ENCODE data around the gene CDC42BPG.

CDC42BPG gene

GRCh38 chr11:64804346-64805210 is 39.9 kb downstream of the CDC42BPG start:
- H3K9me3 ChIP-seq (replicated peaks; ENCODE audit: insufficient read depth, low read length): no peaks in the 10 kb centered on the region
- H2AFZ ChIP-seq (ENCODE audit: low read length): no peak overlapping the region
- no peaks in the 10 kb centered on the region for H3K36me3 ChIP-seq (replicated peaks; ENCODE audit: insufficient read depth, low read length)
- no peak for DNase-seq
- H3K4me2 ChIP-seq (ENCODE audit: low read depth, low read length): peak overlapping the region; percentile 86; the same call in 1 of the 2 replicates
- TF ChIP-seq, protein P1, sequence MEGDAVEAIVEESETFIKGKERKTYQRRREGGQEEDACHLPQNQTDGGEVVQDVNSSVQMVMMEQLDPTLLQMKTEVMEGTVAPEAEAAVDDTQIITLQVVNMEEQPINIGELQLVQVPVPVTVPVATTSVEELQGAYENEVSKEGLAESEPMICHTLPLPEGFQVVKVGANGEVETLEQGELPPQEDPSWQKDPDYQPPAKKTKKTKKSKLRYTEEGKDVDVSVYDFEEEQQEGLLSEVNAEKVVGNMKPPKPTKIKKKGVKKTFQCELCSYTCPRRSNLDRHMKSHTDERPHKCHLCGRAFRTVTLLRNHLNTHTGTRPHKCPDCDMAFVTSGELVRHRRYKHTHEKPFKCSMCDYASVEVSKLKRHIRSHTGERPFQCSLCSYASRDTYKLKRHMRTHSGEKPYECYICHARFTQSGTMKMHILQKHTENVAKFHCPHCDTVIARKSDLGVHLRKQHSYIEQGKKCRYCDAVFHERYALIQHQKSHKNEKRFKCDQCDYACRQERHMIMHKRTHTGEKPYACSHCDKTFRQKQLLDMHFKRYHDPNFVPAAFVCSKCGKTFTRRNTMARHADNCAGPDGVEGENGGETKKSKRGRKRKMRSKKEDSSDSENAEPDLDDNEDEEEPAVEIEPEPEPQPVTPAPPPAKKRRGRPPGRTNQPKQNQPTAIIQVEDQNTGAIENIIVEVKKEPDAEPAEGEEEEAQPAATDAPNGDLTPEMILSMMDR (IDR thresholded peaks at IDR 0.05; ENCODE audit: low read length): no peak
- no peak for TF ChIP-seq EZH2 (optimal IDR thresholded peaks at IDR 0.05; ENCODE audit: low read depth, low read length)
- H3K27me3 ChIP-seq (replicated peaks; ENCODE audit: insufficient read depth, low read length): no peaks in the 10 kb centered on the region
- no peak overlapping the region for H3K4me3 ChIP-seq (ENCODE audit: low read length)
- no peak overlapping the region for H3K9ac ChIP-seq (ENCODE audit: low read length)
- H3K9me2 ChIP-seq (replicated peaks; ENCODE audit: insufficient read depth, low read length): no peaks in the 10 kb centered on the region
- H3K27ac ChIP-seq (ENCODE audit: low read length): no peak overlapping the region
- H3F3A ChIP-seq (ENCODE audit: insufficient read depth, low read length): peaks cover 6% of the 10 kb centered on the region; the same call in 1 of the 2 replicates
- peaks cover 10% of the 10 kb centered on the region for H3K4me1 ChIP-seq (ENCODE audit: low read length)
- no peaks in the 10 kb centered on the region for H4K20me1 ChIP-seq (ENCODE audit: insufficient read depth, low read length)
- H3K79me2 ChIP-seq (ENCODE audit: low read length): peaks cover 4% of the 10 kb centered on the region

GRCh38 chr11:64803846-64804345 is 40.6 kb downstream of the CDC42BPG start:
- peak overlapping the region; percentile 86 for H3K4me2 ChIP-seq (ENCODE audit: low read depth, low read length)
- TF ChIP-seq EZH2 (optimal IDR thresholded peaks at IDR 0.05; ENCODE audit: low read depth, low read length) (no peak), EZH2phosphoT487 (IDR thresholded peaks at IDR 0.05; ENCODE audit: low read length) (no peak)
- TF ChIP-seq, protein P1 (IDR thresholded peaks at IDR 0.05; ENCODE audit: low read length): no peak
- H3K27ac ChIP-seq (ENCODE audit: low read length): no peak overlapping the region; the same call in 1 of the 2 replicates
- peak overlapping the region; percentile 60; the same call in 1 of the 2 replicates for H3K9ac ChIP-seq (ENCODE audit: low read length)
- H3F3A ChIP-seq (ENCODE audit: insufficient read depth, low read length): peaks cover 6% of the 10 kb centered on the region; the same call in 1 of the 2 replicates
- H2AFZ ChIP-seq (ENCODE audit: low read length): peak overlapping the region; percentile 82
- DNase-seq: no peak
- H4K20me1 ChIP-seq (ENCODE audit: insufficient read depth, low read length): no peaks in the 10 kb centered on the region
- no peaks in the 10 kb centered on the region for H3K9me2 ChIP-seq (replicated peaks; ENCODE audit: insufficient read depth, low read length)
- H3K36me3 ChIP-seq (replicated peaks; ENCODE audit: insufficient read depth, low read length): no peaks in the 10 kb centered on the region
- peak overlapping the region; percentile 73 for H3K4me3 ChIP-seq (ENCODE audit: low read length)
- peaks cover 6% of the 10 kb centered on the region; the same call in 1 of the 2 replicates for H3K4me1 ChIP-seq (ENCODE audit: low read length)
- H3K79me2 ChIP-seq (ENCODE audit: low read length): no peaks in the 10 kb centered on the region
- no peaks in the 10 kb centered on the region for H3K27me3 ChIP-seq (replicated peaks; ENCODE audit: insufficient read depth, low read length)
- no peaks in the 10 kb centered on the region for H3K9me3 ChIP-seq (replicated peaks; ENCODE audit: insufficient read depth, low read length)

GRCh38 chr11:64803158-64803845 is 41.2 kb downstream of the CDC42BPG start, which contains the start of gene MAP4K2:
Gene MAP4K2 (minus strand): TSS chr11:64803214. CDS start chr11:64803149, 65 bp downstream.
- Histone ChIP-seq H3F3A (ENCODE audit: insufficient read depth, low read length) (peaks cover 6% of the 10 kb centered on the region; the same call in 1 of the 2 replicates), H3K36me3 (replicated peaks; ENCODE audit: insufficient read depth, low read length) (no peaks in the 10 kb centered on the region), H3K27me3 (replicated peaks; ENCODE audit: insufficient read depth, low read length) (no peaks in the 10 kb centered on the region), H2AFZ (ENCODE audit: low read length) (peak within 1 kb of the TSS; percentile 82), H4K20me1 (ENCODE audit: insufficient read depth, low read length) (no peaks in the 10 kb centered on the region), H3K9ac (ENCODE audit: low read length) (peak within 1 kb of the TSS; percentile 60), H3K27ac (ENCODE audit: low read length) (peak within 1 kb of the TSS; percentile 20; the same call in 1 of the 2 replicates), H3K9me2 (replicated peaks; ENCODE audit: insufficient read depth, low read length) (no peaks in the 10 kb centered on the region), H3K4me2 (ENCODE audit: low read depth, low read length) (peak within 1 kb of the TSS; percentile 86), H3K79me2 (ENCODE audit: low read length) (no peaks in the 10 kb centered on the region), H3K4me1 (ENCODE audit: low read length) (peaks cover 6% of the 10 kb centered on the region; the same call in 1 of the 2 replicates), H3K9me3 (replicated peaks; ENCODE audit: insufficient read depth, low read length) (no peaks in the 10 kb centered on the region), H3K4me3 (ENCODE audit: low read length) (peak within 1 kb of the TSS; percentile 73)
- peak; percentile 86 for DNase-seq
- TF ChIP-seq EZH2phosphoT487 (IDR thresholded peaks at IDR 0.05; ENCODE audit: low read length) (no peak), EZH2 (optimal IDR thresholded peaks at IDR 0.05; ENCODE audit: low read depth, low read length) (no peak)
- TF ChIP-seq, protein P1 (IDR thresholded peaks at IDR 0.05; ENCODE audit: low read length): no peak
